Measurements from ENCODE around the gene STXBP6.

DNA sequence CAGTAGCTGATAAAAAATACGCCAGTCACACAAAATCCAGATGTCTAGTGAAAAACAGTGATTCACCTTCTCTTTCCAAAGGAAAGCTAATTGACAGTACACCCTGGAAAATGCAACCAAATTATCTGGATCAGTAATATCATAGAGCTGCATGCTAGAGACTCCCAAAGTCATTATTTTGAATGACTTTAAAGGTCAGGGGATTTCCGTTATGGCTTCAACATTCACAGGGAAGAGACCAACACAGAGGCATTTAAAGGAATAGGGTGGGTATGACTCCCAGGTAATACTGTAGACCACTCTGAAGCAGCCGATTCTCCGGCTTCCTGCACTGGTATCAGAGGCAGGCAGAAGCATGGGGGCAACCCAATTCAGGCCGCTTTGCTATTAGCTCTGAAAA lies 190.4 kb downstream of the STXBP6 start:
- TF ChIP-seq, protein P1, sequence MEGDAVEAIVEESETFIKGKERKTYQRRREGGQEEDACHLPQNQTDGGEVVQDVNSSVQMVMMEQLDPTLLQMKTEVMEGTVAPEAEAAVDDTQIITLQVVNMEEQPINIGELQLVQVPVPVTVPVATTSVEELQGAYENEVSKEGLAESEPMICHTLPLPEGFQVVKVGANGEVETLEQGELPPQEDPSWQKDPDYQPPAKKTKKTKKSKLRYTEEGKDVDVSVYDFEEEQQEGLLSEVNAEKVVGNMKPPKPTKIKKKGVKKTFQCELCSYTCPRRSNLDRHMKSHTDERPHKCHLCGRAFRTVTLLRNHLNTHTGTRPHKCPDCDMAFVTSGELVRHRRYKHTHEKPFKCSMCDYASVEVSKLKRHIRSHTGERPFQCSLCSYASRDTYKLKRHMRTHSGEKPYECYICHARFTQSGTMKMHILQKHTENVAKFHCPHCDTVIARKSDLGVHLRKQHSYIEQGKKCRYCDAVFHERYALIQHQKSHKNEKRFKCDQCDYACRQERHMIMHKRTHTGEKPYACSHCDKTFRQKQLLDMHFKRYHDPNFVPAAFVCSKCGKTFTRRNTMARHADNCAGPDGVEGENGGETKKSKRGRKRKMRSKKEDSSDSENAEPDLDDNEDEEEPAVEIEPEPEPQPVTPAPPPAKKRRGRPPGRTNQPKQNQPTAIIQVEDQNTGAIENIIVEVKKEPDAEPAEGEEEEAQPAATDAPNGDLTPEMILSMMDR (IDR thresholded peaks at IDR 0.05; ENCODE audit: extremely low read depth in 1 of 2, insufficient read depth in 1 of 2, low read depth in 1 of 2, low read length in 2 of 2), result no peak
- TF ChIP-seq POLR2AphosphoS5 (IDR thresholded peaks at IDR 0.05; ENCODE audit: insufficient read depth, low read depth, low read length) (no peak), POLR2A (IDR thresholded peaks at IDR 0.05; ENCODE audit: low read depth, low read length) (no peak), FOS (IDR thresholded peaks at IDR 0.05; ENCODE audit: borderline replicate concordance, insufficient read depth, low read length) (no peak)

Data from endothelial cell of umbilical vein (primary cell).